Measurements from ENCODE around the gene EFS. TPM values are rescaled to one million over a fixed set of nuclear protein-coding genes. Genes with fewer than 3 reads are reported as not detected.

Gene EFS
- total RNA-seq, 1 donor from 2014 or later: not detected

DNA sequence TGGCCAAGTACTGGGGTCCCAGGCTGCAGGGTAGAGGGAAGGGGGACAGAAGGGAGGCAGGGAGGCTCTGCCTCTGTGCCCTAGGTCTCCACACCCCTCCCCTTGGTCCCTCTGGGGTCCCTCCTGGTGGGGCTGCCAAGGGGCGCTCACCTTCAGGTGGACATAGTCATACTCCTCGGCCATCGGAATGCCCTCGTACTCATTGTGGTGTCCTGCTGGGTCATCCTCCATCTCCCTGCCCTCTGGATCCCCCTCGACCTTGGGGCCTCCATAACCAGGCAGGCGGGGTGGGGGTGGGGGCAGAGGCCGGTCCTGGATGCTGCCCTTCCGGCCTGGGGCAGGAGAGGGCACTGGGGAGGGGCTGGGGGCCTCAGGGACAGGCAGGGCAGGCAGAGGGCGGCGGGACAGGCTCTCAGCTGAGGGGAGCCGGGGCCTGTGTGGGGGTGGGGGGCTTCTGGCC is 5.8 kb downstream of the EFS start:
- no peak for DNase-seq (ENCODE audit: low read depth, low spot score)

DNA sequence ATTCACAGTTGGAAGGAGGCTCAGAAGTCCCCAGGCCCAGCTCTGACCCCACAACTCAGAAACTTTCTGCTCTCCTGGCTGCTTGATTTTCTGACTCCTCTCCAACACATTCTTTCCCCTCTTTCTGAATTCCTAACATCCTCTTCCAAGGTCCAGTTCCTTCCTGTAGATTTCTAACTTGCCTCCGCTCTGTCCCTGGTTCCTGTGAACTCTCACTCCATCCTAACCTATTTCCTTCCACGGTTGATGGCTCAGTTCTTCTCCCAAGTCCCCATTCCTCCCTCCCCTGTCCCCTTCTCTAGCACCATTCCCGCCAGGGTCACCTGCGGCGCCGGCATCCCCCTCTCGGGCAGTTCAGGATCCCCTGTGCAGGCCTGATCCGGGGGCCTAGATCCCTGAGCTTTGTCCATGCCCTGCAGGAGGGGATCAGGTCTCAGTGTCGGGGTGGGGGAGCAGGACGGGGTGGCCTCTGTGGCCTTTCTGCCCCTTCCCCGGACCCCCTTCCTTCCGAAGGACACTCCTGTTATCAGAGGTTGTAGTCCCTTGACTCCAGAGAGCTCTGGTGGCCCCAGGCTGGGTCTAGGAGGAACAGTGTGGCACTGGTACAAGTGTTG is 6.3 kb downstream of the EFS start:
- DNase-seq (ENCODE audit: low read depth, low spot score): no peak

DNA sequence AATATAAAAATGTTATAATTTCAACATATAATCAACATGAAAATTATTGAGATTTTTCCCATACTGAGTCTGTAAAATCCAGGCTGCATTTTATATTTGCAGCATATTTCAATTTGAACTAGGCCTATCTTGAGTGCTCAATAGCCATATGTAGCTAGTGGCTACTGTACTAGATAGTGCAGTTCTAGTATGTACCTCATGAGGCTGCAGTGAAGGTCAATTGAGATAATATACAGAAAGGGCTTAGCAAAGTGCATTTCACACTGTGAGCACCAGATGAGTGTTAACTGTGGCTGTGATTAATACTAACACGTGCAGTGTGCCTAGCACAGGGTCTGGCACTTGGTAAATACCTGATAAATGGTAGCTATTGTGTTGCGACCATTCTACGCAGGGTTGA is 6.9 kb downstream of the EFS start:
- no peak for DNase-seq (ENCODE audit: low read depth, low spot score)

DNA sequence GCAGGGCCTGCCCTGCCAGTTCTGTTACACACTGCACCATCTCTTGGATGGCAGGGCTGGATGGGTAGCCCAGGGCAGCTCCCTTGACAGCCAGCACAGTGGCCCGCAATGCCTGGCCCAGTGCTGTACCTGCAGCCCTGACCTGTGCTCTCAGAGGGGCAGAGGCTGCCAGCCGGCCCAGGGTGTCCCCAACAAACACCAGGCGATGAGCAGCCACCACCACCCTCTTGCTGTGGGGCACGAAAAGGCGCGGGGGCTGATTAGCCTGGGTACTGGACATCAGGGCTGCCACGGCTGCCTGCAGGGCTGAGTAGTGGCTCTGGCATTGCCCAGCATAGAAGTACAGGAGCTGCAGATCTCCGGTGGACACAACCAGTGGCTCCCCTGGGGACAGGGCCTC is 7.7 kb downstream of the EFS start:
- DNase-seq (ENCODE audit: low read depth, low spot score): no peak

DNA sequence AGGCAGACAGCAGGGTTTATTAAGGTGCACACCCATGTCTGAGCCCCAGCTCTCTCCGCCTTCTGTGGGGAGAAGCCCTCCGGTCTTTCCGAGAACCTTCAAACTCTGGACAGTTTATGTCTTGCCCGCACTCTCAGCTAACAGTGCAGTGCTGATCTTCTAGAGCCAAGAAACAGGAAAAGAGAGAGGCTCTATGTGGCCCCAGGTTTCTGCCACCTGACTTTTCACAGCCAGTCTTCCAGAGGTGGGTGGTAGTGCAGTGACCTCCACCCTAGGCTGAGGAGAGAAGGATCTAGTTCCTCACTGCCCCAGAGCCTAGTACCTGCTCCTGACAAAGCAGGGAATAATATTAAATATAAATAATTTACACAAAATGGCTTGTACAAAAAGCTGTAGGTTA is 8.3 kb downstream of the EFS start:
- DNase-seq (ENCODE audit: low read depth, low spot score): no peak

DNA sequence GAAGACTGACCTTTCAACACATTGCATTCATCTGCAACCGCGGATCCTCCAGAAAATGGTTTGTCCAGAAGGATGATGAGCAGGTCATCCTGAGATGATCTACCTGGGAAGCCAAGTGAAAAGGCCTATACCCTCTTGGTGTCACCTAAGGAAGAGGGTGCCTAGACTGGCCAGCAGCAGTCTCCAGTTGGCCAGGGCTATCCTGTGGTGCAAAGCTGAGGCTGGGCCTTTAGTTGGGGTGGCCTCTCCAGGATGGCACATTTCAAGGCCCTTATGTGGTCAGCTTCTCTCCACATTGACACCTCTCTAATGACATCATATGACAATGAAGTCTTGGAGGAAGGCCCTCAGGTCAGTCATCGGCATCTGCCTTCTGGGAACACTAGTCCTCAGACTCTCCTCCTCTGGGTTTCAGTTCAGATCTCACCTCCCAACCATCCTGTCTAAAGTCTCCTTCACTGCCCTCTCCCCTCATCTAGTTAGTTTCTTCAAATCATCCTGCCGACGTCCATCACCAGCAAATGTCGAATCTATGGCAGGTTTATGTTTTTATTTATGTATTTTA is 9.0 kb downstream of the EFS start:
- no peak for DNase-seq (ENCODE audit: low read depth, low spot score)

DNA sequence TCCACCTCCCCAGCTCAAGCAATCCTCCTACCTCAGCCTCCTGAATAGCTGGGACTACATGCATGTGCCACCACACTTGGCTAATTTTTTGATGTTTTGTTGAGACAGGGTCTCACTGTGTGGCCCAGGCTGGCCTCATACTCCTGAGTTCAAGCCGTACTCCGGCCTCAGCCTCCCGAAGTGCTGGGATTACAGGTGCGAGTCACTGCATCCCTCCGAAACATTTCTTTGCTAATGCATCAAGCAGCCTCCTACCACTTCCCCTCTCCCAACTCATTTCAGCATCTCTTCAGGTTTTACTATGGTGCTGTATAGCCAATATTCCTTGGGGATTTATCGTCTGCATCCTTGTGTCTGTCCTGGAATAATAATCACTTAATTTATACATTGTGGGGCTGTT is 10.0 kb downstream of the EFS start:
- no peak for DNase-seq (ENCODE audit: low read depth, low spot score)

DNA sequence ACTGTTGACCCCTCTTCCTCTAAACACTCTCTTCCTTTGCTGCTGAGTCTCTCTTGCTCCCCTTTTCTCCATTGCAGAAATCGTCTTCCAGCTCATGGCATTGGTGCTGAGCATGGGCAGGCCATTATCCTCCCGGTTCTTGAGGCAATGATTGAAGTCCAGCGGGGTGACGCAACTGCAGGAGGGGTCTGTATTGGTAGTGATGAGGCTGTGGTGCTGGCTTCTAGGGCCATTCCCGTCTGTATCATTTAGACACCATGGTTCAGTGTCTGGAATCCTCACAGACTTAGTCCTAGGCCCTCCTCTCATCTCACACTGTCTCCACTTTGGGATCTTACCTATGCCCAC is 11.6 kb downstream of the EFS start:
- no peak for DNase-seq (ENCODE audit: low read depth, low spot score)

DNA sequence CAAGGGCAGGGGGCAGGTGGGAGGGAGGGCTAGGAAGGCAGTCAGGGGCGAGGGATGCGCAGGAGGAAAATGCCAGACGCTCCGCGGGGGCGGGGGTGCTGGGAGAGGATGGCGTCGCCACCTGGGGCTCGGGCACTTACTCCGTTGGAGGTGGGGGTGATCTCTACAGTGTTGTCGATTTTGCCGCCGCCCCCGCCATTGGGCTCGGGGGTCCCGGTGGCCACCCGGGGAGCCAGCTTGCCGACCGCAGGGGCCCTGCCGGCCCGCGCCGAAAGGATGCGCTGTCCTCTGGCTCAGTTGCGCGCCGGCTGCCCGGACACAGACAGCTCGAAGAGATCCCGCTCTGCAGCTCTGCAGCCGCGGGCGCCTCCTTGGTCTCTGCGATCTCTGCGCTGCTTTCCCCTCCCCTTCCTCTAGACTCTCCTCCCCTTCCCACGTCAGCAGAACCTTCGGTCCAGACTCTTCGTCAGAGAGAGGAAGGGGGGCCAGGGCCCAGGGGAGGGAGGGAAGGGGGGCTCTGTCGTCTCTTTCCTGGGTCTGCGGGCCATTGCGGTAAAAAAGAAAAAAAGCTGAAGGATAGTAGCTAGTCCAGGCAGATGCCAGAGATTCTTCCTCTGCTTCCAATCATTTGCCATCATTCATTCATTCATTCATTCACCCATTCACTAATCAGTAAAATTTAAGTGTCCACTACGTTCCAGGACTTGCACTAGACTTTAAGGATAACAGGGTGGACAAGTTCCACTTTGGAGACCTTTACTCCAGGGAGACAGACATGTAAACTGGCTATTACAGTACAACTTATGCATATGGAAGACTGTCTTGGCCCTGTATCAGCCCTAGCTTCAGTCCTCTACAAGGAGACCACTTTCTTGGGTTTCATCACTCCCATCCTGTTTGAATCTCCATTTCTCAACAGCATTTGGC is 12.2 kb downstream of the EFS start, which contains the start of gene SLC22A17:
TSS of gene SLC22A17 (minus strand) at position 382 of the 927 bp plus-strand sequence.
- DNase-seq (ENCODE audit: low read depth, low spot score): no peak

DNA sequence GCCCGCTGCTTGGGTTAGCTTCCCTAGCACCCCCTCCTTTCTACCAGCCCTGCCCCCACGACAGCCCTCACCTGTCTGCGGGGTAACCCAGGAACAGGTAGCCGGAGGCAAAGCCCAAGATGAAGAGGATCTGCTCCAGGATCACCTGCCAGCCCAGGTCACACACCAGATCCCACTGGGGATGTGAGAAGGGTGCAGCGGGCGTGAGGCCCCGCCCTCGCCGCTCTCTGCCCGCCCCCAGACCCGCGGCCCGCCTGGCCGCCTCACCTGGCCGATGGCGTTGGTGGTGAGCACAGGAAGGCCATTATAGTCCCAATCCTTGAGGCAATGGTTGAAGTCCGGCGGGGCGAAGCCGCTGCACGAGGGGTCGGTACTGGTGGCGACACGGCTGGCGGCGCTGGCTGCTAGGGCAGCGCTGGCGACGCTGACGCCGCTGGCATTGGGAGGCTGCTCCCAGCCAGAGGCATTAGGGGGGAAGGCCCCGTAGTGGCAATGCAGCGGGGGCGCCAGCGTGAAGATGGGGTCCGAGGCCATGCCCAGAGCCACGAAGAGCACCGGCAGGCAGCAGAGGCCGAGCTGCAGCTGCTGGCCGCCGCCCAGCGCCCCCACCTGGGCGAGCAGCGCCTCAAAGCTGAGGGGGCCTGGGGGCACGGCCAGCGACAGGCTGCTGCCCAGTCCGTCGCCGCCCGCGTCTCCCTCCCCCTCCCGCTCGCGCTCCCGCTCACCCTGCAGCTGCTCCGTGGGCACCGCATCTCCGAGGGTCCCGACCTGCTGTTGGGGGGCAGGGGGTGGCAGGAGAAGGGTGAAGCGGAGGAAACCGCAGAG is 13.1 kb downstream of the EFS start:
- DNase-seq (ENCODE audit: low read depth, low spot score): no peak

DNA sequence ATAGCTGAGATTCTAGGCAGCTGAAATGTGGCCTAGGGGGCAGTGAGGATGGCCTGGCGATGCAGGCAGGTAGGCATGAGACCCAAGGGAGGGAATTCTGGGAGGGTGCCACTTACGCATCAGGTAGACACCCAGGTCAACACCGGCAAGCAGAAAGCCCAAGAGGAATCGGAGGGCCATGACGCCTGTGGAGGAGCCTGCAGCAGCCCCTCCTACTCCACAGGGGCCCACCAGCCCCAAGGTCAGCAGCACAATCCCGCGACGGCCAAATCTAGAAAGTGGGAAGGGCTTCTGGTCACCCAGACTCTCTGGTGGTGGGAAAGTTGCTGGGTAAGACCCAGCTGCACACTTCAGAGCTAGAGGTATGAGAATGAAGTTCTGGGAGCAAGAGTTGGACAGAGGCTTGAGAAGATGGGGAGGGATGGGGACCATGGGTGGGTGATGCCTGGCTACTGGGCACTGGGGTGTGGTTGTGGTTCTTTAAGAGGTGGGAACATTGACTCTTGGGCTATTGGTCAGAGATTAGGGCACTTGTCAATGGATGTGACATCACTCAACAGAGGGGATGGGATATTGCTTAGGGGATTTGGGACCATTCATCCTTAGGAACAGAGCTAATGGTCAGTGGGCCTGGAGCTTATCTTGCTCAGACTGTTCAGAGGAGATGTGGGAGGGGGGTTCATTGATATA is 15.7 kb downstream of the EFS start:
- no peak for DNase-seq (ENCODE audit: low read depth, low spot score)

DNA sequence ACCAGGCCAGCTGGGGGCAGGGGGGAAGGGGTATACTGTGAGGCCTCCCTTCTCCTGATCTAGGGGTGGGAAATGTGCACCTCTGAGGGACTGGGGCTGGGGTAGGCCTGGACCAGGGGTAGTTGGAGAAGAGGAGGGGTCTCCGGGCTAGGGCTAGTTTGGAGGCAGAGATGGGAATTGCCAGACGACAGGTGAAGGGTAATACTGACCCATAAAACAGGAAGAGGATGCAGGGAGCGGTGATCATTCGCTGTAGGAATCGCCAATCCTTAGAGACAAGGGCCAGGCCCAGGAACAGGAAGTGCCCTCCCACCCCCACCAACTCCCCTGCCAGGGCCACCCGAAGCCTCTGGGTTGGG is 16.7 kb downstream of the EFS start:
- DNase-seq (ENCODE audit: low read depth, low spot score): no peak

DNA sequence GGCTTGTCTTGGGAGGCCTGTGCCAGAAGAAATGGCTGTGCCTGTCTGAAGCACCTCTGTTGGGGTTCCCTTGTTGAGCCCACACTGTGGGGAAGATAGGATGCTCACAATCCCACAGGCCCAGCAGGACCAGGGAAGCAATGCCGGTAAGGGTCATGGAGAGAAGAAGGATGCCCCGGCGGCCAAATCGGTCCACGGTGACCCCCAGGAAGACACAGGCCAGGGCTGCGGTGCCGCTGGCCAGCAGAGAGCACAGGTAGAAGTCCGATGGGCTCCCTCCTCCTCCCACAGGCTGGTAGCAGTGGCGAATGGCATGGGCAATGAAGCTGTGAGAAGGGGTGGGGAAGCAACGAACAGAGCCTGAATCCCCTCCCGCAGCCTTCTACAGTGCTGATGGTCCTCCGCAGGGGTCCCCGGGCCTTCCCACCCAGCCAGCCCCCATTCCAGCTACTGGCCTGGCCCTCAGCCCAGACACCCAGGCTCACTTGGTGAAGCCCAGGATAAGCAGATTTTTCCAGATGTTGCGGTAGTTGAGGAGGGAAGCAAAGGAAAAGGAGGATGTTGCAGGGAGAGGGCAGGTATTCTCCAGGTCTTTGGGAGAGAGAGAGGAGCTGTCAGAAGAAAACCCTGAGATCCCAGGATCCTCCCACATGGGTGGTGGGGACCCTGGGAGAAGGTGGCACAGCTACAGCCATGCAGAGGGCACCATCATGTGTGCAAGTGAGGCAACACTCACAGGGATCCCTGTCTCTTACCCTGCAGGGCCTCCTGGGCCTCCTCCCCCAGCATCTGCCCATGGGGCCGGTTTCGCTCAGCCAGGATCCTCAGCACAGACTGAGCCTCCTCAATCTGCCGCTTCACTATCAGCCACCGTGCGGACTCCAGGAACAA is 17.3 kb downstream of the EFS start:
- DNase-seq (ENCODE audit: low read depth, low spot score): no peak

DNA sequence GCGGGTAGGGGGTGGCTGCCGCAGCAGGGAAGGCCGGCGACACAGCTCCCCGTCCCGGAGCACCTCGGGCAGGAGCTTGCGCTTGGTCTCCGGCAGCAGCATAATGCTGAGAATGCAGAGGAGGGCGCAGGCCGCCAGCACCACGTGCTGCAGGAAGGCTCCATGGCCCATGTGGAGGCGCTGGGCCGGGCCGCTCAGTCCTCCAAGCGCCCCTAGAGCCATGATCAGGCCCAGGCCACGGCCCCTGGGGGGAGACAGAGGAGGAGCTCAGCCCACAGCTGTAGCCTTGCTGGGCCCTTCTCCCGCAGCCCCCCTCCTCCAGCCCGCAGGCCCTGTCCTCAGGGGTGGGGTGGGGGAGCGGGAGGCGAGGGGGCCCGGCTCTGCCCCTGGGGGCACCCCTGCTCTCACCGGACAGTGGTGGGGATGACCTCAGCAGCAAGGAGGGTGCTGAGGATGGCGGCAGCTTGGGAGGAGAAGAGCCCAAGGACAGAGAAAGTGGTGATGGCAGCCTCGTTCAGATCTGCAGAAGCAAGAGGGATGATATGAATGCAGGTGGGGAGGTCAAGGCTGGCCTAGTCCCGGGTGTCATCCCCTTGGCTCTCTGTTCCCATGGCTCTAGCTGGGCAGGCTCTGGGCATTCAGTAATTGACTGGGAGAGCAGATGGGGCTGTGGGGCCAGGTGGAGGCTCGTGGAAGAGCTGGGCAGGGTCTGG is 18.1 kb downstream of the EFS start:
- DNase-seq (ENCODE audit: low read depth, low spot score): no peak

DNA sequence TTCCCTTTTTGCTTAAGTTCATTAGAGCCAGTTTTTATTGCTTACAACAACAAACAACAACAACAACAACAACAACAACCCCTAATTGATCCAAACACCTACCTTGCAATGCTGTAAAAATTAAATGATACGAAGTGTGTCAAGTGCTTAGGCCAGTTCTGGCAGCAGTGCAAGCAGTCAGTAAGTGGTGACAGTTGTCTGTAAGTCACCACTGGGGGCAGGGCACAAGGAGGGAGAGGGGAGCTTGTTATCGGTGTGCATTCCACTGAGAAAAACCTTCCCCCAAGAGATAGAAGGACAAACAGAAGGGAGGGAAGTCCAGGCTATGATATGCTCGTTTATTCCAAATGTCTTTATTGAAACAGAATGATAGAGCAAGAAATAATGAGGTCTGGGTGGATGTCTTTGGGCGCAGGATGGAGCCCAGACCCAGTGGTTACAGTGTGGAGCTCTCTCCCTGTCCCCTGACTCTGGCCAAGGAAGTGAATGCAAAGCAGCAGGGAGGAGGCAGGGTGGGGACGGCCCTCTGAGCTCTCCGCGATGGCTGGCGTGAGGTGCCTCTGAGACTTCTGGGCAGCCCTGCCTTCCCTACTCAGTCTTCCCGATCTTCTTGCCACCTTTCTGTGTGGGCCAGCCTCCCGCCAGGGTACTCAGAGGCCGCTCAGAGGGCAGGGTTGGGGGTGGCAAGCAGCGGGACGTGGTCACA is 18.8 kb downstream of the EFS start:
- no peak for DNase-seq (ENCODE audit: low read depth, low spot score)

DNA sequence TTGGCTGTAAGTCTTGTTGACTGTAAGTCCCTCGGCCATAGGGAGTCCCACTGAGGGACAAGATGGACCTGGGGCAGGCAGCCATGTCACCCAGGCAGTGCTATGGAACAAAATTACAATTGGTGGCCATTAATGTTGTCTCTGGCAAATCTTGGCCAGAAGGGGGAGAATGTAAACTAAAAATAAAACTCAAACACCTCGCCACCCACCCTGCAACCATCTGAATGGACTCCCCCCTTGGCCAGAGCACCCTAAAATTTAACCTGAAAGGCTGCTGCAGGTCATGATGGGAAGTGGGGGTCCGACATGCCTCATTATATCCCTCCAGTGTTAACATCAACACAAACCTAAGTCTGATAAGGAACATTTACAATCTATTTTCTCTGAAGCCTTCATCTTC is 20.5 kb downstream of the EFS start:
- DNase-seq (ENCODE audit: low read depth, low spot score): no peak

DNA sequence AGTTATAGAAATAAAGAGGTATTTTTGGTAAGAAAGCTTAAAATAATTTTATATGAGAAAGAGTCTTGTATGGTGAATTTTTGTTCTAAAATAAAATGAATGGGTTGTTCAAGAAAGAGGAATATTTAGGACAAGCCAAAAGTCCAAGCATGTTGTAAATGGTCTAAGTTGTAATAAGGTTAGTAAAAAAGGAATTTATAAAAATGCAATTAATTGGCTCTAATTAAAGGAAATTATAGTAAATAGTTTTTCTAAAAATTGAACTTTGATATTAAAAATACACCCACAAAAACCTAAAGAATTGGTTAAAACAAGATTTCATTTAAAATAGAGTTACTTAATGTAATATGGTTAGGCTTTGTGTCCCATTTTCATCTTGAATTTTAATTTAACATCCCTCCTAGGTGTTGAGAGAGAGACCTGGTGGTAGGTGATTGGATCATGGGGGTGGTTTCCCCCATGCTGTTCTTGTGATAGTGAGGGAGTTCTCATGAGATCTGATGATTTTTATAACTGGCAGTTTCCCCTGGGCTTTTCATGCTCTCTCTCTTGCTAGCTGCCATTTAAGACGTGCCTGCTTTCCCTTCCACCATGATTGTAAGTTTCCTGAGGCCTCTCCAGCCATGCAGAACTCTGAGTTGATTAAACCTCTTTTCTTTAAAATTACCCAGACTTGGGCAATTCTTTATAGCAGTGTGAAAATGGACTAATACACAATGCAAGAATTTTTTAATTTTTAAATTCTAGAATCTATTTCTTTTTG is 25.3 kb downstream of the EFS start:
- DNase-seq (ENCODE audit: low read depth, low spot score): no peak

DNA sequence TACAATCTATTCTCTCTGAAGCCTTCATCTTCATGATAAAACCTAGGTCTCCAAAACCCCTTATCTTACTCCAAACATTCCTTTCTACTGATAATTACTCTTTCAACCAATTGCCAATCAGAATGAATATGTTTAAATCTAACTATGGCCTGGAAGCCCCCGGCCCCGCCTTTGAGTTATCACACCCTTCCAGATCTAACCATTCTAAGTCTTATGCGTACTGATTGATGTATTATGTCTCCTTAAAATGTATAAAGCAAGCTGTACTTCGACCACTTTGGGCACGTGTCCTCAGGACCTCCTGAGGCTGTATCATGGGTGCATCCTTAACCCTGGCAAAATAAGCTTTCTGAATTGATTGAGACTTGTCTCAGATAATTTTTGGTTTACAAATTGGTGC is 29.3 kb downstream of the EFS start:
- no peak for DNase-seq (ENCODE audit: low read depth, low spot score)
